Measurements from ENCODE around the gene SPRYD7. TPM values are rescaled to one million over a fixed set of nuclear protein-coding genes. Genes with fewer than 3 reads are reported as not detected.

Gene SPRYD7
- total RNA-seq, 1 donor from 2014 or later, result 6.0 TPM

DNA sequence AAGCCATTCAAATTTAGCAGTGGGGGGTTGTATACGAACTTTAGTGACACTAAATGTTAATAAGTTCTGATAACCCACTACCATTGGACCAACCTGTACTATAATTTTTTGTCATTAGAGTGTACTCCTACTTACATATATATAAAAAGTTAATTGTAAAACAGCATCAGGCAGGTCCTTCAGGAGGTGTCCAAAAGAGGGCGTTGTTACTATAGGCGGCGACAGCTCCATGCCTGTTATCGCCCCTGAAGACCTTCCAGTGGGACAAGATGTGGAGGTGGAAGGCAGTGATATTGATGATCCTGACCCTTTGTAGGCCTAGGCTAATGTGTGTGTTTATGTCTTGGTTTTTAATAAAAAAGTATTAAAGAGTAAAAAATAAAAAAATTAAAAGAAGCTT is 27.5 kb downstream of the SPRYD7 start:
- TF ChIP-seq, protein P1, sequence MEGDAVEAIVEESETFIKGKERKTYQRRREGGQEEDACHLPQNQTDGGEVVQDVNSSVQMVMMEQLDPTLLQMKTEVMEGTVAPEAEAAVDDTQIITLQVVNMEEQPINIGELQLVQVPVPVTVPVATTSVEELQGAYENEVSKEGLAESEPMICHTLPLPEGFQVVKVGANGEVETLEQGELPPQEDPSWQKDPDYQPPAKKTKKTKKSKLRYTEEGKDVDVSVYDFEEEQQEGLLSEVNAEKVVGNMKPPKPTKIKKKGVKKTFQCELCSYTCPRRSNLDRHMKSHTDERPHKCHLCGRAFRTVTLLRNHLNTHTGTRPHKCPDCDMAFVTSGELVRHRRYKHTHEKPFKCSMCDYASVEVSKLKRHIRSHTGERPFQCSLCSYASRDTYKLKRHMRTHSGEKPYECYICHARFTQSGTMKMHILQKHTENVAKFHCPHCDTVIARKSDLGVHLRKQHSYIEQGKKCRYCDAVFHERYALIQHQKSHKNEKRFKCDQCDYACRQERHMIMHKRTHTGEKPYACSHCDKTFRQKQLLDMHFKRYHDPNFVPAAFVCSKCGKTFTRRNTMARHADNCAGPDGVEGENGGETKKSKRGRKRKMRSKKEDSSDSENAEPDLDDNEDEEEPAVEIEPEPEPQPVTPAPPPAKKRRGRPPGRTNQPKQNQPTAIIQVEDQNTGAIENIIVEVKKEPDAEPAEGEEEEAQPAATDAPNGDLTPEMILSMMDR (conservative IDR thresholded peaks at IDR 0.05), result peak; percentile 29
- Mint-ChIP-seq H3K27me3 (no peaks in the 10 kb centered on the region), H3K9me3 (peaks cover 6% of the 10 kb centered on the region), H3K4me1 (ENCODE audit: unreplicated experiment) (no peaks in the 10 kb centered on the region), H3K4me3 (no peak overlapping the region), H3K27ac (no peak overlapping the region), H3K36me3 (peaks cover 5% of the 10 kb centered on the region)
- no peak for DNase-seq (ENCODE audit: extremely low spot score, unreplicated experiment)

DNA sequence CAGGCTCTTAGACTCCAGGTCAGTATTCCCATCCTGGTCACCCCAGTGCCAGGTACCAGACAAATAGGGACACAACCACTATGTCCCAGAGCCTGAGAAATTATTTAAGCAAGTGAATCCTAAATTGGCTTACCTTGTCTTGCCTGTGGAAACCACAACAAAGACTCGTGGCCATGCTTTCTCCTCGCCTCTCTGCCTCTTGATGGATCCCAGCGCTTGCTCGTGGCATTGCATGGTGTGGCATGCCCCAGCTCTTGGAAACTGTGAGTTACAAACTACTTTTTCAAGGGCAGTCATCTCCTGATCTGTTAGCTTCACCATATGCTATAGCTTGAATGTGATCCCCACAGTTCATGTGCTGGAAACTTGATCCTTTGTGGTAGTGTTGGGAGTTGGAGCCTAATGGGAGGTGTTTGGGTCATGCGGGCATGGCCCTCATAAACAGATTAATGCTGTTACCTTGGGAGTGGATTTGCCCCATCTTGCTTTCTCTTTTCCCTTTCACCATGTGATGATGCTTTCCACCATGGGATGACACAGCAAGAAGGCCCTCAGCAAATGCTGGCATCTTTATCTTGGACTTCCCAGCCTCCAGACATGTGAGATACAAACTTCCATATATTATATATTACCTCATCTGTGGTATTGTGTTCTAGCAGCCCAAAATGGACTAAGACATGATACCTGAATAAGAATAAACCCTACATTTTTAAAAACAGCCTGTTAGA is 31.2 kb downstream of the SPRYD7 start:
- Mint-ChIP-seq H3K27me3 (no peaks in the 10 kb centered on the region), H3K9me3 (peaks cover 6% of the 10 kb centered on the region), H3K36me3 (no peaks in the 10 kb centered on the region), H3K4me3 (no peak overlapping the region), H3K27ac (no peak overlapping the region), H3K4me1 (ENCODE audit: unreplicated experiment) (no peaks in the 10 kb centered on the region)
- TF ChIP-seq, protein P1 (conservative IDR thresholded peaks at IDR 0.05), result no peak
- no peak for DNase-seq (ENCODE audit: extremely low spot score, unreplicated experiment)

DNA sequence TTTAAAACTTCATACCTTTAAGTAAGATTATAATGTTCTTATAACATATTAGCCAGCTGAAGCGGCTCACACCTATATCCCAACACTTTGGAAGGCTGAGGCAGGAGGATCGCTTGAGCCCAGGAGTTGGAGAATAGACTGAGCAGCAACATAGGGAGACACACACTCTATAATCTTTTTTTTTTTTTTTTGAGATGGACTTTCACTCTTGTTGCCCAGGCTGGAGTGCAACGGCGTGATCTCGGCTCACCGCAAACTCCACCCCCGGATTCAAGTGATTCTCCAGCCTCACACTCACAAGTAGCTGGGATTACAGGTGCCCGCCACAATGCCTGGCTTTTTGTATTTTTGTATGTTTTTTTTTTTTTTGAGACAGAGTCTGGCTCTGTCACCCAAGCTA is 37.3 kb downstream of the SPRYD7 start:
- TF ChIP-seq, protein P1 (conservative IDR thresholded peaks at IDR 0.05), result no peak
- Mint-ChIP-seq H3K27ac (no peak overlapping the region), H3K27me3 (no peaks in the 10 kb centered on the region), H3K4me3 (no peak overlapping the region), H3K9me3 (no peaks in the 10 kb centered on the region), H3K4me1 (ENCODE audit: unreplicated experiment) (no peaks in the 10 kb centered on the region), H3K36me3 (no peaks in the 10 kb centered on the region)
- no peak for DNase-seq (ENCODE audit: extremely low spot score, unreplicated experiment)

DNA sequence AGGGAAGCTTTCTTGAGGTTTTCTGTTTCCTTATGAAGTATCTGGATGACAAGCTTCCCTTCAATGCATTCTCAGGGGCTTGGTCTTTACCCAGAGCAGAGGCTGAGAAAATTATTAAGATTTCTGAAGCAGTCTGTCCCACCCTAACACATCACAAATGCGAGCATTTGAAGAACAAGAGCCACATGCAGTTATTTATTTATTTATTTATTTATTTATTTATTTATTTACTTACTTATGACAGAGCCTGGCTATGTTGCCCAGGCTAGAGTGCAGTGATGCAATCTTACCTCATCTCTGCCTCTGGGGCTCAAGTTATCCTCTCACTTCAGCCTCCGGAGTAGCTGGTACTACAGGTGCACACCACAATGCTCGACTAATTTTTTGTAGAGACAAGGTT is 38.4 kb downstream of the SPRYD7 start:
- H3K4me3 Mint-ChIP-seq, result no peak overlapping the region
- TF ChIP-seq, protein P1 (conservative IDR thresholded peaks at IDR 0.05), result no peak
- no peaks in the 10 kb centered on the region for H3K9me3 Mint-ChIP-seq
- no peak for DNase-seq (ENCODE audit: extremely low spot score, unreplicated experiment)
- no peaks in the 10 kb centered on the region for H3K27me3 Mint-ChIP-seq
- H3K27ac Mint-ChIP-seq, result no peak overlapping the region
- no peaks in the 10 kb centered on the region for H3K36me3 Mint-ChIP-seq
- H3K4me1 Mint-ChIP-seq (ENCODE audit: unreplicated experiment), result no peaks in the 10 kb centered on the region

DNA sequence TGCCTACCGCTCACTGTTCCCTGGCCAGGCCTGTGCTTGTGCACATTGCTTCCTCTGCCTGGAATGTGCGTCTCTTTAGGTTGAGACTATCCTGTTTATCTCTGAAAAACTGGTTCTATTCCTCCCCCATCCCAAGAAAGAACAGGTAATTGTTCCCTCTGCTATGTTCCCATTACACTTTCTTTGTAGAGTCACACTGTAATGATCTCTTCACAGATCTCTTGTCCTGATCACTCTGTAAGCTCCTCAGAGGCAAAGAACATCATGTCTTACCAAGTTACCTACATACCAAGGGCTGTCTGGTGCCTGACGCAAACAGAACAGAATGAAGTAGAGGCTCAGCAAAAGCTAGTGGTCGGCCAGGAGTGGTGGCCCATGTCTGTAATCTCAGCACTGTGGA is 40.3 kb downstream of the SPRYD7 start:
- Mint-ChIP-seq H3K4me3 (no peak overlapping the region), H3K27me3 (no peaks in the 10 kb centered on the region), H3K27ac (no peak overlapping the region), H3K9me3 (no peaks in the 10 kb centered on the region), H3K36me3 (no peaks in the 10 kb centered on the region), H3K4me1 (ENCODE audit: unreplicated experiment) (no peaks in the 10 kb centered on the region)
- no peak for DNase-seq (ENCODE audit: extremely low spot score, unreplicated experiment)
- TF ChIP-seq, protein P1 (conservative IDR thresholded peaks at IDR 0.05), result no peak
